Measurements from ENCODE around the gene OPA3. TPM values are rescaled to one million over a fixed set of nuclear protein-coding genes. Genes with fewer than 3 reads are reported as not detected.
A peak's percentile ranks its signal among the peaks of the same experiment; 100 is the strongest.
"Not testable (repeated sequence)": the region's sequence is repeated elsewhere in the genome, so short reads cannot be mapped to it uniquely, and the experiment has no call there.

Gene OPA3
- total RNA-seq (13.2 and 13.7 TPM in 2 replicates), polyA plus RNA-seq (14.8 and 26.7 TPM in 2 replicates)

- peaks cover 3% of the 10 kb centered on the region for H3K4me1 ChIP-seq (ENCODE audit: low read depth)
- no peak for TF ChIP-seq CTCF (IDR thresholded peaks at IDR 0.05; ENCODE audit: low read depth, low read length)
- peak within 1 kb of the TSS; percentile 66 for H3K4me3 ChIP-seq
- H3K9me3 ChIP-seq (ENCODE audit: low read depth): no peaks in the 10 kb centered on the region
- H3K27me3 ChIP-seq: no peaks in the 10 kb centered on the region
- peak; percentile 100 for DNase-seq (ENCODE audit: low read depth in 1 of 2, low spot score in 1 of 2)
- no peaks in the 10 kb centered on the region for H3K36me3 ChIP-seq
- H3K27ac ChIP-seq: peak within 1 kb of the TSS; percentile 94
These were observed at the start of gene OPA3 for GRCh38 chr19:45584332-45585157. Gene OPA3, minus strand, starts transcription at chr19:45584802. Its CDS starts 38 bp downstream, at chr19:45584764.

- peak; percentile 81 to 94 for DNase-seq (ENCODE audit: low read depth in 1 of 2, low spot score in 1 of 2)
- Histone ChIP-seq H3K27ac (no peak overlapping the region), H3K27me3 (no peaks in the 10 kb centered on the region), H3K36me3 (peaks cover 3% of the 10 kb centered on the region), H3K4me1 (ENCODE audit: low read depth) (no peaks in the 10 kb centered on the region), H3K9me3 (ENCODE audit: low read depth) (no peaks in the 10 kb centered on the region), H3K4me3 (no peak overlapping the region)
- no peak for TF ChIP-seq CTCF (IDR thresholded peaks at IDR 0.05; ENCODE audit: low read depth, low read length)
These were observed 48.0 kb upstream of the OPA3 start for GRCh38 chr19:45632468-45633196.

GRCh38 chr19:45630463-45630862 lies 45.9 kb upstream of the OPA3 start:
- H3K4me1 ChIP-seq (ENCODE audit: low read depth): no peaks in the 10 kb centered on the region
- no peaks in the 10 kb centered on the region for H3K9me3 ChIP-seq (ENCODE audit: low read depth)
- DNase-seq (ENCODE audit: low read depth in 1 of 2, low spot score in 1 of 2): peak in 1 of 2 donors; percentile 84
- peaks cover 3% of the 10 kb centered on the region for H3K36me3 ChIP-seq
- H3K27me3 ChIP-seq: no peaks in the 10 kb centered on the region
- no peak for TF ChIP-seq CTCF (IDR thresholded peaks at IDR 0.05; ENCODE audit: low read depth, low read length)
- H3K27ac ChIP-seq: no peak overlapping the region
- no peak overlapping the region for H3K4me3 ChIP-seq

GRCh38 chr19:45629704-45630103 lies 45.1 kb upstream of the OPA3 start:
- no peak for TF ChIP-seq CTCF (IDR thresholded peaks at IDR 0.05; ENCODE audit: low read depth, low read length)
- Histone ChIP-seq H3K36me3 (peaks cover 3% of the 10 kb centered on the region), H3K4me1 (ENCODE audit: low read depth) (no peaks in the 10 kb centered on the region), H3K4me3 (no peak overlapping the region), H3K27me3 (no peaks in the 10 kb centered on the region), H3K9me3 (ENCODE audit: low read depth) (no peaks in the 10 kb centered on the region), H3K27ac (no peak overlapping the region)
- no peak for DNase-seq (ENCODE audit: low read depth in 1 of 2, low spot score in 1 of 2)

- H3K27me3 ChIP-seq; H3K4me1 ChIP-seq (ENCODE audit: low read depth); H3K27ac ChIP-seq; H3K4me3 ChIP-seq; H3K36me3 ChIP-seq; DNase-seq (ENCODE audit: low read depth in 1 of 2, low spot score in 1 of 2); H3K9me3 ChIP-seq (ENCODE audit: low read depth): not testable (repeated sequence)
These were observed 43.6 kb upstream of the OPA3 start for GRCh38 chr19:45628219-45628618.

- Histone ChIP-seq H3K4me1 (ENCODE audit: low read depth) (no peaks in the 10 kb centered on the region), H3K36me3 (peaks cover 3% of the 10 kb centered on the region), H3K4me3 (no peak overlapping the region), H3K9me3 (ENCODE audit: low read depth) (no peaks in the 10 kb centered on the region), H3K27ac (no peak overlapping the region), H3K27me3 (no peaks in the 10 kb centered on the region)
- no peak for TF ChIP-seq CTCF (IDR thresholded peaks at IDR 0.05; ENCODE audit: low read depth, low read length)
- no peak for DNase-seq (ENCODE audit: low read depth in 1 of 2, low spot score in 1 of 2)
These were observed 39.4 kb upstream of the OPA3 start for GRCh38 chr19:45623984-45624383.
